Left renal pelvis (tissue), 4 donors: ENCODE data around the gene STX11. TPM values are rescaled to one million over a fixed set of nuclear protein-coding genes. Genes with fewer than 3 reads are reported as not detected.

Experiments used
- polyA plus RNA-seq, 4 donors: library from polyadenylated mRNA; unstranded; fragments of 120-200 nt; gene quantifications; one replicate each; pipeline ENCODE4 v1.2.1, GENCODE V29; 2013; ENCODE audit not compliant: insufficient read length in 4 of 4

STX11 gene
- polyA plus RNA-seq, 4 donors: 0.82 to 2.7 (median 1.0) TPM

Other genes starting within 250 kb of the STX11 start
- 100 to 1,000 TPM in 2 of 4 donors, 10 to 100 TPM in 2; 88.8 to 149 (median 102) TPM for gene PLAGL1, start 142.3 kb upstream of the STX11 start, polyA plus RNA-seq
- gene SF3B5, start 54.9 kb upstream of the STX11 start, polyA plus RNA-seq: 100 to 1,000 TPM in 3 of 4 donors, 10 to 100 TPM in 1; 94.7 to 146 (median 122) TPM
- gene UTRN, start 134.8 kb downstream of the STX11 start, polyA plus RNA-seq: 100 to 1,000 TPM in 3 of 4 donors, 10 to 100 TPM in 1; 69.8 to 146 (median 141) TPM